ENCODE results near the gene APMAP. TPM values are rescaled to one million over a fixed set of nuclear protein-coding genes. Genes with fewer than 3 reads are reported as not detected.
A peak's percentile ranks its signal among the peaks of the same experiment; 100 is the strongest.

The APMAP gene
- total and polyA plus RNA-seq, 7 donors, result 9.6 to 55.8 (median 25.7) TPM

- intact Hi-C loops (cut with DNase I), result no loop called here
- Histone ChIP-seq H3K36me3 (peaks cover 0 to 91% (median 46%) of the 10 kb centered on the region in 4 donors), H3K27me3 (no peaks in the 10 kb centered on the region), H3K4me3 (no peak overlapping the region), H3K9me3 (peaks cover 0 to 5% (median 0%) of the 10 kb centered on the region in 4 donors), H3K27ac (no peak overlapping the region), H3K4me1 (no peaks in the 10 kb centered on the region)
- peak; percentile 21 for DNase-seq
- WGBS, 2 donors, result 97% methylated on average over 2 of the region's 2 CpGs
- TF ChIP-seq CTCF (IDR thresholded peaks at IDR 0.05), result no peak
- TF ChIP-seq POLR2AphosphoS5 (IDR thresholded peaks at IDR 0.05), result no peak
- no peak for TF ChIP-seq EP300 (IDR thresholded peaks at IDR 0.05)
- no peak for TF ChIP-seq POLR2A (IDR thresholded peaks at IDR 0.05)
Measured at GRCh38 chr20:24972341-24972740, 20.2 kb downstream of the APMAP start.

GRCh38 chr20:24971376-24972101 lies 21.0 kb downstream of the APMAP start:
- 92 to 93% methylated on average over 6 of the region's 6 CpGs for WGBS, 2 donors
- Histone ChIP-seq H3K4me3 (no peak overlapping the region), H3K36me3 (peaks cover 0 to 91% (median 44%) of the 10 kb centered on the region in 4 donors), H3K27me3 (no peaks in the 10 kb centered on the region), H3K4me1 (no peaks in the 10 kb centered on the region), H3K27ac (no peak overlapping the region), H3K9me3 (peaks cover 0 to 5% (median 0%) of the 10 kb centered on the region in 4 donors)
- intact Hi-C loops (cut with DNase I), result no loop called here
- TF ChIP-seq POLR2A (IDR thresholded peaks at IDR 0.05) (no peak), EP300 (IDR thresholded peaks at IDR 0.05) (no peak), POLR2AphosphoS5 (IDR thresholded peaks at IDR 0.05) (no peak), CTCF (IDR thresholded peaks at IDR 0.05) (no peak)
- DNase-seq, result peak; percentile 15

- TF ChIP-seq POLR2A (IDR thresholded peaks at IDR 0.05), result no peak
- TF ChIP-seq POLR2AphosphoS5 (IDR thresholded peaks at IDR 0.05), result no peak
- no peak for TF ChIP-seq CTCF (IDR thresholded peaks at IDR 0.05)
- TF ChIP-seq EP300 (IDR thresholded peaks at IDR 0.05), result no peak
- peaks cover 0 to 92% (median 45%) of the 10 kb centered on the region in 4 donors for H3K36me3 ChIP-seq
- no peak overlapping the region for H3K4me3 ChIP-seq
- H3K9me3 ChIP-seq, result peaks cover 0 to 2% (median 0%) of the 10 kb centered on the region in 4 donors
- peak; percentile 32 for DNase-seq
- no peaks in the 10 kb centered on the region for H3K4me1 ChIP-seq
- no peaks in the 10 kb centered on the region for H3K27me3 ChIP-seq
- H3K27ac ChIP-seq, result no peak overlapping the region
- intact Hi-C loops (cut with DNase I), result no loop called here
- WGBS, 2 donors, result 92 to 95% methylated on average over 8 of the region's 8 CpGs
Measured at GRCh38 chr20:24970754-24971153, 21.8 kb downstream of the APMAP start.

GRCh38 chr20:24970030-24970553 lies 22.5 kb downstream of the APMAP start:
- intact Hi-C loops (cut with DNase I), result no loop called here
- H3K4me3 ChIP-seq, result no peak overlapping the region
- peaks cover 0 to 92% (median 46%) of the 10 kb centered on the region in 4 donors for H3K36me3 ChIP-seq

More at GRCh38 chr20:24970030-24970553, 22.5 kb downstream of the APMAP start:
- no peaks in the 10 kb centered on the region for H3K9me3 ChIP-seq
- no peaks in the 10 kb centered on the region for H3K27me3 ChIP-seq
- WGBS, 2 donors, result 91 to 95% methylated on average over 5 of the region's 5 CpGs
- no peak for TF ChIP-seq POLR2AphosphoS5 (IDR thresholded peaks at IDR 0.05)
- no peak for TF ChIP-seq EP300 (IDR thresholded peaks at IDR 0.05)
- no peak for TF ChIP-seq POLR2A (IDR thresholded peaks at IDR 0.05)
- TF ChIP-seq CTCF (IDR thresholded peaks at IDR 0.05), result no peak
- H3K4me1 ChIP-seq, result no peaks in the 10 kb centered on the region
- H3K27ac ChIP-seq, result no peak overlapping the region
- peak; percentile 27 for DNase-seq
